Measurements from ENCODE around the gene RPUSD4. TPM values are rescaled to one million over a fixed set of nuclear protein-coding genes. Genes with fewer than 3 reads are reported as not detected.

RPUSD4 gene
- total RNA-seq, 1 donor = 36.2 TPM

DNA sequence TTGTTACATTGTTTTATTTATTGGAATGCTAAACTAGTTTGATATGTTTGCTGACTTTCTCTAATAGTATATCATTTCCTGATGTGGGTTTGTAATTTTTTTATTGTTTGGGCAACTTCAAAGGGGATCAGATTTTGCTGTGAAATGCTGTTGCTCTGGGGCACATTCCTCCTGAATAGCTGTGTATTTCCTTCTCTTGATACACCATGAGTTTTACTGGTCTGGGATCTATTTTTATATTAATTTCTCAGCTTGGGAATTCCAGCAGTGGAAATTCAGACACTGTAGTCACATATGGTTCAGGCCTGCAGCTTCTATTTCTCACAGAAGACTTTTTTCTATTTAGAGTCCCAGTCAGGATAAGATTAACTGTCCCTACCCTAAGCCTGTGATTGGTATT is 58.9 kb downstream of the RPUSD4 start:
- Histone ChIP-seq H3K36me3 (ENCODE audit: insufficient read depth, low read length) (no peaks in the 10 kb centered on the region), H3K79me2 (ENCODE audit: insufficient read depth, low read length) (no peaks in the 10 kb centered on the region), H3K9me3 (ENCODE audit: low read depth, low read length) (no peaks in the 10 kb centered on the region), H3K4me3 (ENCODE audit: insufficient read depth, low read length) (no peak overlapping the region), H3K27me3 (ENCODE audit: insufficient read depth, low read length) (peaks cover 40% of the 10 kb centered on the region), H3K4me2 (ENCODE audit: insufficient read depth, low read length) (no peak overlapping the region), H2AFZ (ENCODE audit: low read length) (no peak overlapping the region), H3K27ac (ENCODE audit: low read depth, low read length) (no peak overlapping the region), H3K4me1 (ENCODE audit: insufficient read depth, low read length) (no peaks in the 10 kb centered on the region), H4K20me1 (ENCODE audit: insufficient read depth, low read length) (no peaks in the 10 kb centered on the region)
- TF ChIP-seq, protein P1, sequence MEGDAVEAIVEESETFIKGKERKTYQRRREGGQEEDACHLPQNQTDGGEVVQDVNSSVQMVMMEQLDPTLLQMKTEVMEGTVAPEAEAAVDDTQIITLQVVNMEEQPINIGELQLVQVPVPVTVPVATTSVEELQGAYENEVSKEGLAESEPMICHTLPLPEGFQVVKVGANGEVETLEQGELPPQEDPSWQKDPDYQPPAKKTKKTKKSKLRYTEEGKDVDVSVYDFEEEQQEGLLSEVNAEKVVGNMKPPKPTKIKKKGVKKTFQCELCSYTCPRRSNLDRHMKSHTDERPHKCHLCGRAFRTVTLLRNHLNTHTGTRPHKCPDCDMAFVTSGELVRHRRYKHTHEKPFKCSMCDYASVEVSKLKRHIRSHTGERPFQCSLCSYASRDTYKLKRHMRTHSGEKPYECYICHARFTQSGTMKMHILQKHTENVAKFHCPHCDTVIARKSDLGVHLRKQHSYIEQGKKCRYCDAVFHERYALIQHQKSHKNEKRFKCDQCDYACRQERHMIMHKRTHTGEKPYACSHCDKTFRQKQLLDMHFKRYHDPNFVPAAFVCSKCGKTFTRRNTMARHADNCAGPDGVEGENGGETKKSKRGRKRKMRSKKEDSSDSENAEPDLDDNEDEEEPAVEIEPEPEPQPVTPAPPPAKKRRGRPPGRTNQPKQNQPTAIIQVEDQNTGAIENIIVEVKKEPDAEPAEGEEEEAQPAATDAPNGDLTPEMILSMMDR (IDR thresholded peaks at IDR 0.05; ENCODE audit: extremely low read depth, low read depth, low read length) = no peak
- DNase-seq (ENCODE audit: insufficient read length, low spot score, missing footprints) = no peak

GRCh38 chr11:126152152-126152551 is 59.3 kb downstream of the RPUSD4 start:
- peaks cover 42% of the 10 kb centered on the region for H3K27me3 ChIP-seq (ENCODE audit: insufficient read depth, low read length)
- H3K27ac ChIP-seq (ENCODE audit: low read depth, low read length) = no peak overlapping the region

More at GRCh38 chr11:126152152-126152551, 59.3 kb downstream of the RPUSD4 start:
- no peaks in the 10 kb centered on the region for H3K36me3 ChIP-seq (ENCODE audit: insufficient read depth, low read length)
- no peak for DNase-seq (ENCODE audit: insufficient read length, low spot score, missing footprints)
- no peaks in the 10 kb centered on the region for H3K4me1 ChIP-seq (ENCODE audit: insufficient read depth, low read length)
- no peak overlapping the region for H3K4me2 ChIP-seq (ENCODE audit: insufficient read depth, low read length)
- no peaks in the 10 kb centered on the region for H3K79me2 ChIP-seq (ENCODE audit: insufficient read depth, low read length)
- H3K9me3 ChIP-seq (ENCODE audit: low read depth, low read length) = no peaks in the 10 kb centered on the region
- no peak overlapping the region for H2AFZ ChIP-seq (ENCODE audit: low read length)
- no peaks in the 10 kb centered on the region for H4K20me1 ChIP-seq (ENCODE audit: insufficient read depth, low read length)
- H3K4me3 ChIP-seq (ENCODE audit: insufficient read depth, low read length) = no peak overlapping the region
- TF ChIP-seq, protein P1 (IDR thresholded peaks at IDR 0.05; ENCODE audit: extremely low read depth, low read depth, low read length) = no peak

Small RNA genes lying within 50 kb of the gene (small RNA-seq; reads per million reads assigned to genes)
- gene AP001893.2 (not detected), gene RN7SL351P (not detected), gene RNU4-86P (not detected)

Other genes starting within 250 kb of the RPUSD4 start
- gene CDON, start 148.8 kb downstream of the RPUSD4 start, total RNA-seq = 12.3 and 15.3 TPM in 2 replicates
- 29.5 and 30.4 TPM in 2 replicates for gene FAM118B, start 132 bp upstream of the RPUSD4 start, total RNA-seq
- gene SRPRA, start 57.2 kb upstream of the RPUSD4 start, total RNA-seq = 94.6 and 99.5 TPM in 2 replicates
- 8.3 and 11.6 TPM in 2 replicates for gene FOXRED1, start 57.5 kb upstream of the RPUSD4 start, total RNA-seq
- gene TIRAP, start 71.4 kb upstream of the RPUSD4 start, total RNA-seq = 9.8 and 10.6 TPM in 2 replicates
- 8.3 TPM in 2 replicates for gene DCPS, start 92.4 kb upstream of the RPUSD4 start, total RNA-seq
- 11.8 and 13.8 TPM in 2 replicates for gene ST3GAL4, start 144.0 kb upstream of the RPUSD4 start, total RNA-seq